Ishikawa (cell line): Measurements from ENCODE around the gene SLC29A1.

Source experiments
- CEBPB ChIP-seq: IDR thresholded peaks from 2 replicates; pipeline ENCODE4 v1.6.1; 2012
- EP300 ChIP-seq: IDR thresholded peaks from 2 replicates; pipeline ENCODE4 v1.6.1; 2012; ENCODE audit warnings: borderline replicate concordance
- TAF1 ChIP-seq: IDR thresholded peaks from 2 replicates; pipeline ENCODE4 v1.6.1; 2012; ENCODE audit warnings: low read depth, mild to moderate bottlenecking
- TCF12 ChIP-seq: IDR thresholded peaks from 2 replicates; pipeline ENCODE4 v1.6.1; 2012; ENCODE audit warnings: low read depth
- TEAD4 ChIP-seq: IDR thresholded peaks from 2 replicates; pipeline ENCODE4 v1.6.1; 2012
- TF ChIP-seq, protein P1 (sequence below): IDR thresholded peaks from 2 replicates; pipeline ENCODE4 v1.6.1; 2012; ENCODE audit warnings: low read depth, mild to moderate bottlenecking

DNA sequence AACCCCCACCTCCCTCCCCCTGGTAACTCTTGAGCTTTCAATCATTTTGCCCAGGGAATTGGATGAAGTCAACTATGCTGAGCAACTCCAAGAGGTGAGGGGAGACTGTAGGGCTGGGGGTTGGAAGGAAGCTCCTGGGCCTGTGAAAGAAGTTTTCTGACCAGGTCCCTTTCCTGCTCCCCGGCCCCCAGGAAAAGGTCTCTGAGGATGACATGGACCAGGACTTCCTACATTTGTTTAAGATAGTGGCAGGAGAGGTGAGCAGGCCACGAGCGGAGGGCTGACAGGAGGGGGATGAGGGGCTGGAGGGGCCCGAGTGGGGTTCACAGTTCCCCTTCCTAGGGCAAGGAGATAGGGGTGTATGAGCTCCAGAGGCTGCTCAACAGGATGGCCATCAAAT is 43.0 kb upstream of the SLC29A1 start:
- TF ChIP-seq TAF1 (no peak), TCF12 (no peak), CEBPB (no peak), EP300 (no peak), TEAD4 (no peak)
- TF ChIP-seq, protein P1, sequence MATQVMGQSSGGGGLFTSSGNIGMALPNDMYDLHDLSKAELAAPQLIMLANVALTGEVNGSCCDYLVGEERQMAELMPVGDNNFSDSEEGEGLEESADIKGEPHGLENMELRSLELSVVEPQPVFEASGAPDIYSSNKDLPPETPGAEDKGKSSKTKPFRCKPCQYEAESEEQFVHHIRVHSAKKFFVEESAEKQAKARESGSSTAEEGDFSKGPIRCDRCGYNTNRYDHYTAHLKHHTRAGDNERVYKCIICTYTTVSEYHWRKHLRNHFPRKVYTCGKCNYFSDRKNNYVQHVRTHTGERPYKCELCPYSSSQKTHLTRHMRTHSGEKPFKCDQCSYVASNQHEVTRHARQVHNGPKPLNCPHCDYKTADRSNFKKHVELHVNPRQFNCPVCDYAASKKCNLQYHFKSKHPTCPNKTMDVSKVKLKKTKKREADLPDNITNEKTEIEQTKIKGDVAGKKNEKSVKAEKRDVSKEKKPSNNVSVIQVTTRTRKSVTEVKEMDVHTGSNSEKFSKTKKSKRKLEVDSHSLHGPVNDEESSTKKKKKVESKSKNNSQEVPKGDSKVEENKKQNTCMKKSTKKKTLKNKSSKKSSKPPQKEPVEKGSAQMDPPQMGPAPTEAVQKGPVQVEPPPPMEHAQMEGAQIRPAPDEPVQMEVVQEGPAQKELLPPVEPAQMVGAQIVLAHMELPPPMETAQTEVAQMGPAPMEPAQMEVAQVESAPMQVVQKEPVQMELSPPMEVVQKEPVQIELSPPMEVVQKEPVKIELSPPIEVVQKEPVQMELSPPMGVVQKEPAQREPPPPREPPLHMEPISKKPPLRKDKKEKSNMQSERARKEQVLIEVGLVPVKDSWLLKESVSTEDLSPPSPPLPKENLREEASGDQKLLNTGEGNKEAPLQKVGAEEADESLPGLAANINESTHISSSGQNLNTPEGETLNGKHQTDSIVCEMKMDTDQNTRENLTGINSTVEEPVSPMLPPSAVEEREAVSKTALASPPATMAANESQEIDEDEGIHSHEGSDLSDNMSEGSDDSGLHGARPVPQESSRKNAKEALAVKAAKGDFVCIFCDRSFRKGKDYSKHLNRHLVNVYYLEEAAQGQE, result no peak
